Cardiac fibroblast (primary cell): Measurements from ENCODE around the gene CHI3L1.

Source experiments
- DNase-seq, 2 donors: peaks; one replicate each; pipeline versions ENCODE4 v3.0.0 to v3.0.0-alpha.2; 2010; ENCODE audit warnings: low read depth in 2 of 2
- H3K4me3 ChIP-seq, 2 donors: replicated peaks in 1 of 2; 1 replicate in 1 of 2; 2 replicates in 1 of 2; pipeline ENCODE4 v1.5.1; 2011; ENCODE audit warnings: low read depth in 2 of 2, low read length in 2 of 2, mild to moderate bottlenecking in 2 of 2, moderate library complexity in 1 of 2
- TF ChIP-seq, protein P1 (sequence below): IDR thresholded peaks from one replicate; pipeline ENCODE4 v1.5.1; 2011; ENCODE audit warnings: low read depth, mild to moderate bottlenecking, low read length, inconsistent platforms

Gene CHI3L1

DNA sequence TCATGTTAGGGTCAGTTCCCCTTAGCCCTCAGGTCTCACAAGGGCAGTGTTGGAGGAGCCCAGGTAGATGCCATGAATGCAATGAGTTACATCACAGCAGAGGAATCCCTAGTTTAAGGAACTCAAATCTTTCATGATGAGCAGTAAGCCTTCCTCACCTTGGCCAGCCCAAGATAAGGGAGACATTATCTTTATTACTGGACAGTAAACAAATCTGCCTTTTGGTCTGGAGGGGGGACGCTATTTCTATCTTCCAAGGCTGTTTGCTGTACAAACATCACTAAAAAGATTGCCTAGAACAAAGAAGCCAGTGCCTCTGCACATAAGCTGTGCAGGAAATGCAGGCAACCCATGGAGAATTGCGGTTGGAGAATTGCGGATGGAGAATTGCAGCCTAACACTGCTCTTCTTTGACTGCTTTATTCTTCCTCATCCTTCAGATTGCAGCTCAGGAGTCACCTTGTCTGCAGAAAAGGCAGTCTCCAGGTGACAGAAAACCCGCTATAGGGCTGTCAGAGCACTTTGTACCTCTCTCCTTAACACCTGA lies 2.3 kb upstream of the CHI3L1 start:
- no peak overlapping the region for H3K4me3 ChIP-seq
- no peak for DNase-seq
- TF ChIP-seq, protein P1, sequence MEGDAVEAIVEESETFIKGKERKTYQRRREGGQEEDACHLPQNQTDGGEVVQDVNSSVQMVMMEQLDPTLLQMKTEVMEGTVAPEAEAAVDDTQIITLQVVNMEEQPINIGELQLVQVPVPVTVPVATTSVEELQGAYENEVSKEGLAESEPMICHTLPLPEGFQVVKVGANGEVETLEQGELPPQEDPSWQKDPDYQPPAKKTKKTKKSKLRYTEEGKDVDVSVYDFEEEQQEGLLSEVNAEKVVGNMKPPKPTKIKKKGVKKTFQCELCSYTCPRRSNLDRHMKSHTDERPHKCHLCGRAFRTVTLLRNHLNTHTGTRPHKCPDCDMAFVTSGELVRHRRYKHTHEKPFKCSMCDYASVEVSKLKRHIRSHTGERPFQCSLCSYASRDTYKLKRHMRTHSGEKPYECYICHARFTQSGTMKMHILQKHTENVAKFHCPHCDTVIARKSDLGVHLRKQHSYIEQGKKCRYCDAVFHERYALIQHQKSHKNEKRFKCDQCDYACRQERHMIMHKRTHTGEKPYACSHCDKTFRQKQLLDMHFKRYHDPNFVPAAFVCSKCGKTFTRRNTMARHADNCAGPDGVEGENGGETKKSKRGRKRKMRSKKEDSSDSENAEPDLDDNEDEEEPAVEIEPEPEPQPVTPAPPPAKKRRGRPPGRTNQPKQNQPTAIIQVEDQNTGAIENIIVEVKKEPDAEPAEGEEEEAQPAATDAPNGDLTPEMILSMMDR, result no peak

- DNase-seq, result no peak
- no peak overlapping the region for H3K4me3 ChIP-seq
- TF ChIP-seq, protein P1, result no peak
Observed at GRCh38 chr1:203187689-203188264, 1.3 kb upstream of the CHI3L1 start.

DNA sequence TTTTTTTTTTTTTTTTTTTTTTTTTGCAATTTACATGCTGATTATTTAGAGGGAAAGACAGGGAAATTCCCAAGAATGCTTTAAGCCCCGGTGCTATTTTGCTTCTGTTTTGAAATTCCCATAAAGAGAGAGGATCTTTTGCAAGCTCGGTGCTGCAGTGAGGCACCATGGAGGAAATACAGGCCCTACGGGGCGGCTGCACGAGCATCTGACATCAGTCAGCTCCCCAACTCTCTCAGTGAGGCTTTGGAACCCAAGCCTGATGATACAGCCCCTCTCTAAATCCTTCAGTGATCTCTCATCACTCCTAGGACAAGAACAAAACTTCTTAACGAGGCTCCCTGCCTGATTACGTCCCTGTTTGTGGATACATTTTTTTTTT lies 791 bp upstream of the CHI3L1 start:
- H3K4me3 ChIP-seq, result no peak overlapping the region
- TF ChIP-seq, protein P1, result no peak
- no peak for DNase-seq

- H3K4me3 ChIP-seq, result no peak overlapping the region
- TF ChIP-seq, protein P1, result no peak
- DNase-seq, result no peak
Observed at GRCh38 chr1:203186091-203186445, 436 bp downstream of the CHI3L1 start.

GRCh38 chr1:203185585-203185984 lies 919 bp downstream of the CHI3L1 start:
- H3K4me3 ChIP-seq, result peak overlapping the region in 1 of 2 donors; percentile 6
- DNase-seq, result no peak
- TF ChIP-seq, protein P1, result no peak

DNA sequence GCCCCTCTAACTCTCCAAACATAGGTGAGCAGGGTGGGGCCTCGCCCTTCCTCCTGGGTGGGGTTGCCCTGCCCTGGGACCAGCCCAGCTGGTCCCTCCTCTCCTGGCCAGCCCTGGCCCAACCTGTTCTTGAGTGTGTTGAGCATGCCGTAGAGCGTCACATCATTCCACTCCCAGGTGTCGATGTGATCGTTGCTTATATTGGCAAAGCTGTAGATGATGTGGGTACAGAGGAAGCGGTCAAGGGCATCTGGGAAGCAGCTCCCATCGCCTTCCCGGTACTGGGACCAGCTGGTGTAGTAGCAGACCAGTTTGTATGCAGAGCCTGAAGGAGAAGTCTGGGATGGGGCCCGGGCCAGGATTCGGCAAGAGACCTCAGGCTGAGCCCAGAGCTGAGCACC lies 1.4 kb downstream of the CHI3L1 start:
- TF ChIP-seq, protein P1, result no peak
- H3K4me3 ChIP-seq, result peak overlapping the region in 1 of 2 donors; percentile 6
- DNase-seq, result no peak

DNA sequence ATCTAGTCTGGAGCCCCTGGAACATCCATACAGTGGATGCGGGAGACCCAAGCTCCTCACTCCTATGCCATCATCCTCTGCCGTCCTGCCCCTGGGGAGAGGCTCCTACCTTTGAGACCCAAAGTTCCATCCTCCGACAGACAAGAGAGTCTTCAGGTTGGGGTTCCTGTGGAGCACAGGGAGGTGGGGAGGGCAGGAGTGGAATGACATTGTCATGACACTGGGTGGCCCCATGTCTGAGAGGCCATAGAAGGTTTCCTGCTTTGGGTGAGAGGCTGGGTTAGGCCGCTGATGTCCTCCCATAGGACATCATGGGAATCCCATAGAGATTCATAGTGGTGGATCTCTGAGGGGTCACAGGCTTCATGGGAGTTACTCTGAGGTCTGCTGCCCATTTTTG lies 2.0 kb downstream of the CHI3L1 start:
- no peak for DNase-seq
- peak overlapping the region in 1 of 2 donors; percentile 4 for H3K4me3 ChIP-seq
- TF ChIP-seq, protein P1, result no peak
